Amygdala (tissue), 56 donors: ENCODE data around the gene ZC3H7B.

ENCODE experiments used
- DNase-seq, 56 donors: peaks; one replicate each; lab custom pipeline; 2025; lab: John Stamatoyannopoulos, UW

The ZC3H7B gene

GRCh38 chr22:41405588-41405987 is 104.3 kb downstream of the ZC3H7B start:
- no peak for DNase-seq

GRCh38 chr22:41406410-41406809 is 105.1 kb downstream of the ZC3H7B start:
- DNase-seq: no peak

- no peak for DNase-seq
Measured at GRCh38 chr22:41407433-41407832, 106.1 kb downstream of the ZC3H7B start.

- no peak for DNase-seq
Measured at GRCh38 chr22:41408665-41409064, 107.3 kb downstream of the ZC3H7B start.
